ENCODE data around the gene TRAM2. TPM values are rescaled to one million over a fixed set of nuclear protein-coding genes. Genes with fewer than 3 reads are reported as not detected.

Gene TRAM2
- total and polyA plus RNA-seq, 2 donors (not counting 3 experiments of a cell fraction or from before 2014, with no cell fraction given): 85.7 to 98.6 TPM

DNA sequence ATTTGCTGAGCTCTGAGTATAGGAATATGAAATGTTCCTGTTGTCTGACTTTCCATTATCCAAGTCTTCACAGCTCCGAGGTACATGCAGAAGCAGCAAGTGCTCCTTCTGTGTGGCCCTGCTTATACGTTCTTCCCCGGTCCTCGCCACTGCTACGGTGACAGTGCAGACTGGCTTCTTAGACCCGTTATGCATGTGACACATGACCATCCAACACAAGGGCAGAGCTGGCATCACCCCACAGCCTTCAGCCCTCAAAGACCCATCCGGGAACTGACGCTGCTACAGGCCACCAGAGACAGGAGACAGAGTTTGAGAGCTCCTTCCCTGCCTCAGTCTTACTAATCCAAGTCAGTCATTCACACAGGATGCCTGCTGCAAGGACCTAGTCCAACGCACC, 70.4 kb downstream of the TRAM2 start:
- H3K4me2 ChIP-seq (ENCODE audit: insufficient read depth, low read length): no peak overlapping the region
- CTCF ChIA-PET: interaction anchor here (0.9 to 1.5 kb wide), 5 partner anchors 23 to 99 kb away, joined by 4 to 5 read pairs (median 4); no protein-coding TSS in a partner anchor
- H3K9ac ChIP-seq (replicated peaks; ENCODE audit: extremely low read depth, insufficient read depth, low read length): no peak overlapping the region
- H3K27ac ChIP-seq (ENCODE audit: insufficient read depth, low read depth, low read length): no peak overlapping the region
- no peak overlapping the region for H3K4me3 ChIP-seq (replicated peaks in 1 of 3; ENCODE audit: insufficient read depth in 1 of 3, low read depth in 1 of 3, low read length in 3 of 3)
- no peaks in the 10 kb centered on the region for H3K9me1 ChIP-seq (replicated peaks; ENCODE audit: control insufficient read depth, extremely low read depth, insufficient read depth, low read length)
- no peaks in the 10 kb centered on the region for H3K79me2 ChIP-seq (ENCODE audit: control insufficient read depth, insufficient read depth, low read length)
- no peaks in the 10 kb centered on the region for H3K9me3 ChIP-seq (replicated peaks; ENCODE audit: control insufficient read depth, insufficient read depth, low read length)
- no TSS peak for BruUV-seq (replicated peaks)
- dilution Hi-C loops (cut with MboI; ENCODE audit: extremely low pct_ligation_motif_present, low sequenced_read_pairs) (no loop called here), intact Hi-C loops (cut with micrococcal nuclease) (no loop called here)
- DNase-seq (ENCODE audit: low read depth, low spot score): no peak
- H3K27me3 ChIP-seq (ENCODE audit: control insufficient read depth in 2 of 2, insufficient read depth in 2 of 2, low read length in 2 of 2): no peaks in the 10 kb centered on the region
- POLR2A ChIA-PET: interaction anchor here (0.8 kb wide), 1 partner anchor 87 kb away, joined by 3 read pairs; the partner anchor contains the start of gene EFHC1
- TF ChIP-seq POLR2AphosphoS5 (IDR thresholded peaks at IDR 0.05; ENCODE audit: insufficient read depth, low read depth, low read length): no peak
- TF ChIP-seq EZH2 (IDR thresholded peaks at IDR 0.05; ENCODE audit: borderline replicate concordance, low read depth, low read length, severe bottlenecking): no peak
- TF ChIP-seq, protein P1, sequence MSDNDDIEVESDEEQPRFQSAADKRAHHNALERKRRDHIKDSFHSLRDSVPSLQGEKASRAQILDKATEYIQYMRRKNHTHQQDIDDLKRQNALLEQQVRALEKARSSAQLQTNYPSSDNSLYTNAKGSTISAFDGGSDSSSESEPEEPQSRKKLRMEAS (IDR thresholded peaks at IDR 0.05; ENCODE audit: insufficient read depth, insufficient read length): no peak
- no peak for TF ChIP-seq JUN (IDR thresholded peaks at IDR 0.05; ENCODE audit: borderline replicate concordance, insufficient read depth, insufficient read length, low read depth)
- TF ChIP-seq GATA2 (IDR thresholded peaks at IDR 0.05; ENCODE audit: insufficient read depth, insufficient read length, low read depth, low read length): no peak
- TF ChIP-seq MYC (IDR thresholded peaks at IDR 0.05; ENCODE audit: low read depth, low read length): no peak
- no peak for TF ChIP-seq POLR2A (IDR thresholded peaks at IDR 0.05; ENCODE audit: low read depth, low read length)
- TF ChIP-seq, protein P2, sequence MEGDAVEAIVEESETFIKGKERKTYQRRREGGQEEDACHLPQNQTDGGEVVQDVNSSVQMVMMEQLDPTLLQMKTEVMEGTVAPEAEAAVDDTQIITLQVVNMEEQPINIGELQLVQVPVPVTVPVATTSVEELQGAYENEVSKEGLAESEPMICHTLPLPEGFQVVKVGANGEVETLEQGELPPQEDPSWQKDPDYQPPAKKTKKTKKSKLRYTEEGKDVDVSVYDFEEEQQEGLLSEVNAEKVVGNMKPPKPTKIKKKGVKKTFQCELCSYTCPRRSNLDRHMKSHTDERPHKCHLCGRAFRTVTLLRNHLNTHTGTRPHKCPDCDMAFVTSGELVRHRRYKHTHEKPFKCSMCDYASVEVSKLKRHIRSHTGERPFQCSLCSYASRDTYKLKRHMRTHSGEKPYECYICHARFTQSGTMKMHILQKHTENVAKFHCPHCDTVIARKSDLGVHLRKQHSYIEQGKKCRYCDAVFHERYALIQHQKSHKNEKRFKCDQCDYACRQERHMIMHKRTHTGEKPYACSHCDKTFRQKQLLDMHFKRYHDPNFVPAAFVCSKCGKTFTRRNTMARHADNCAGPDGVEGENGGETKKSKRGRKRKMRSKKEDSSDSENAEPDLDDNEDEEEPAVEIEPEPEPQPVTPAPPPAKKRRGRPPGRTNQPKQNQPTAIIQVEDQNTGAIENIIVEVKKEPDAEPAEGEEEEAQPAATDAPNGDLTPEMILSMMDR (IDR thresholded peaks at IDR 0.05; ENCODE audit: extremely low read depth in 1 of 2, insufficient read depth in 1 of 2, low read depth in 1 of 2, low read length in 2 of 2): no peak
- TF ChIP-seq FOS (IDR thresholded peaks at IDR 0.05; ENCODE audit: borderline replicate concordance, insufficient read depth, low read length): no peak
- no peak for FAIRE-seq
- H3K36me3 ChIP-seq (ENCODE audit: control insufficient read depth in 2 of 2, extremely low read depth in 1 of 2, insufficient read depth in 2 of 2, low read length in 2 of 2): peaks cover 33 to 60% of the 10 kb centered on the region in 2 experiments
- no peak overlapping the region for H2AFZ ChIP-seq (ENCODE audit: low read depth, low read length)
- H3K4me1 ChIP-seq (ENCODE audit: control insufficient read depth, extremely low read depth, insufficient read depth, low read length): peaks cover 47% of the 10 kb centered on the region
- H4K20me1 ChIP-seq (replicated peaks; ENCODE audit: control insufficient read depth, extremely low read depth, insufficient read depth, low read length): no peaks in the 10 kb centered on the region

Data from endothelial cell of umbilical vein (primary cell).